ENCODE results near the gene TRAF3IP1.

TRAF3IP1 gene

DNA sequence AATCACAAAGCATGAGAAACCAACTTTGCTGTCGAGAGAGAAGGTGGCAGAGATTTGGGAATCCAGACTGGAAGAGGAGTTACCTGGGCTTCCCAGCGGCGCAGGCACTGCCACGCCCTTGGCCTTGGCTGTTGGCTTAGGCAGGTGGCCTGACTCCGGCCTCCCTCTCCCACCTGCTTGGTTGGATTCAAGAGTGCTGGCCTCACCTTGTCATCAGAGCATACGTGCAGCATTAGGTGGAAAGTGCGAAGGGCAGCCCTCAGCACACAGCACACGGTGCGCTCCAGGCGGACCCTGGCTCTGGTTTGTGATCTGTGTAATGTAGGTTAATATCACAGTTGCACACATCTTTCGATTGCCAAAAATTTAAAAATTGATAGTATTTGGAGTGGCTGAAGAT lies 87.2 kb downstream of the TRAF3IP1 start:
- no peak overlapping the region for H2AFZ ChIP-seq (ENCODE audit: low read depth, low read length)
- no peak overlapping the region for H3K4me3 ChIP-seq (ENCODE audit: low read length)
- no peaks in the 10 kb centered on the region for H3K4me1 ChIP-seq (ENCODE audit: insufficient read depth, low read length)
- no peaks in the 10 kb centered on the region for H3K27me3 ChIP-seq (ENCODE audit: insufficient read depth, low read length)
- H3K9me3 ChIP-seq (ENCODE audit: low read length): no peaks in the 10 kb centered on the region
- no peaks in the 10 kb centered on the region for H3K36me3 ChIP-seq (ENCODE audit: insufficient read depth, low read length)

GRCh38 chr2:238408615-238409340 lies 88.5 kb downstream of the TRAF3IP1 start:
- Histone ChIP-seq H3K36me3 (ENCODE audit: insufficient read depth, low read length) (no peaks in the 10 kb centered on the region), H3K4me3 (ENCODE audit: low read length) (no peak overlapping the region), H3K9me3 (ENCODE audit: low read length) (no peaks in the 10 kb centered on the region), H3K27me3 (ENCODE audit: insufficient read depth, low read length) (no peaks in the 10 kb centered on the region), H2AFZ (ENCODE audit: low read depth, low read length) (no peak overlapping the region), H3K4me1 (ENCODE audit: insufficient read depth, low read length) (no peaks in the 10 kb centered on the region)

- Histone ChIP-seq H3K36me3 (ENCODE audit: insufficient read depth, low read length) (no peaks in the 10 kb centered on the region), H3K27me3 (ENCODE audit: insufficient read depth, low read length) (no peaks in the 10 kb centered on the region), H3K9me3 (ENCODE audit: low read length) (no peaks in the 10 kb centered on the region), H2AFZ (ENCODE audit: low read depth, low read length) (no peak overlapping the region), H3K4me3 (ENCODE audit: low read length) (no peak overlapping the region), H3K4me1 (ENCODE audit: insufficient read depth, low read length) (no peaks in the 10 kb centered on the region)
Measured at GRCh38 chr2:238409341-238410199, 89.3 kb downstream of the TRAF3IP1 start.

- Histone ChIP-seq H2AFZ (ENCODE audit: low read depth, low read length) (no peak overlapping the region), H3K27me3 (ENCODE audit: insufficient read depth, low read length) (no peaks in the 10 kb centered on the region), H3K36me3 (ENCODE audit: insufficient read depth, low read length) (no peaks in the 10 kb centered on the region), H3K4me3 (ENCODE audit: low read length) (no peak overlapping the region), H3K9me3 (ENCODE audit: low read length) (peaks cover 12% of the 10 kb centered on the region), H3K4me1 (ENCODE audit: insufficient read depth, low read length) (no peaks in the 10 kb centered on the region)
Measured at GRCh38 chr2:238412067-238412767, 91.9 kb downstream of the TRAF3IP1 start.

GRCh38 chr2:238413368-238413767 lies 93.0 kb downstream of the TRAF3IP1 start:
- Histone ChIP-seq H3K4me1 (ENCODE audit: insufficient read depth, low read length) (no peaks in the 10 kb centered on the region), H3K27me3 (ENCODE audit: insufficient read depth, low read length) (no peaks in the 10 kb centered on the region), H3K9me3 (ENCODE audit: low read length) (peaks cover 12% of the 10 kb centered on the region), H3K36me3 (ENCODE audit: insufficient read depth, low read length) (no peaks in the 10 kb centered on the region), H3K4me3 (ENCODE audit: low read length) (no peak overlapping the region), H2AFZ (ENCODE audit: low read depth, low read length) (no peak overlapping the region)

GRCh38 chr2:238415036-238415764 lies 94.9 kb downstream of the TRAF3IP1 start:
- no peaks in the 10 kb centered on the region for H3K27me3 ChIP-seq (ENCODE audit: insufficient read depth, low read length)

GRCh38 chr2:238415893-238416292 lies 95.6 kb downstream of the TRAF3IP1 start:
- Histone ChIP-seq H3K36me3 (ENCODE audit: insufficient read depth, low read length) (no peaks in the 10 kb centered on the region), H3K27me3 (ENCODE audit: insufficient read depth, low read length) (no peaks in the 10 kb centered on the region), H3K4me1 (ENCODE audit: insufficient read depth, low read length) (peaks cover 6% of the 10 kb centered on the region), H3K4me3 (ENCODE audit: low read length) (no peak overlapping the region), H3K9me3 (ENCODE audit: low read length) (peaks cover 12% of the 10 kb centered on the region), H2AFZ (ENCODE audit: low read depth, low read length) (no peak overlapping the region)

More at GRCh38 chr2:238415036-238415764, 94.9 kb downstream of the TRAF3IP1 start:
- peaks cover 12% of the 10 kb centered on the region for H3K9me3 ChIP-seq (ENCODE audit: low read length)
- H3K4me1 ChIP-seq (ENCODE audit: insufficient read depth, low read length): no peaks in the 10 kb centered on the region
- no peaks in the 10 kb centered on the region for H3K36me3 ChIP-seq (ENCODE audit: insufficient read depth, low read length)
- no peak overlapping the region for H3K4me3 ChIP-seq (ENCODE audit: low read length)
- H2AFZ ChIP-seq (ENCODE audit: low read depth, low read length): no peak overlapping the region

DNA sequence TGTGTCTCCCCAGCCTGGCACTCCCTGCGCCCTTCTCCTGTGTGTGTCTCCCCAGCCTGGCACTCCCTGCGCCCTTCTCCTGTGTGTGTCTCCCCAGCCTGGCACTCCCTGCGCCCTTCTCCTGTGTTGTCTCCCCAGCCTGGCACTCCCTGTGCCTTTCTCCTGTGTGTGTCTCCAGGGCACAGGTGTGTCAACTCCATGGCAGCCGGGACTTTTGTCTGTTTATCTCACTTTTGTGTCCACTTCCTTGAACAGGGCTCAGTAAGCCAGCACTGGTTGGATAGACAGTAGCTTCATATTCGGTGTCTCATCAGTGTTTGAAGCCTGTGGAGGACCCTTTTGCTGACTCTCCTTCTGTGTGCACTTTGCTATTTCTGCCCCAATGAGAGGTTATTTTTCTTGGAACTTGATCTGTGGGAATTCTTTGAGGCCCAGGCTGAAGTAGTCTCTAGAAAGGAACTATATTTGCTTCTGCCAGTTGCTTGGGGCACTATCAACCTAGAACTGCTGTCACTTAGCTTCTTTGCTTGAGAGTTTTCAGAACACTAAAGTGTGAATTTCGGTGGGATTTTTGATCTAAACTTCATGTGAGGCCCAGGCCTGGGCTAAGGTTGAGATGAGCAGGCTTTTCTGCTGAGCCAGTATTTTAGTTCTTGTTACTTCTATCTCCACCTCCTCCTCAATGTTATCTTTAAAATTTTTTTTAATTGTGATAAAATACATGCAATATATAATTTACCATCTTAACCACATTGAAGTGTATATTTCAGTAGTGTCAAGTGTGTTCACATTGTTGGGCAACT lies 98.1 kb downstream of the TRAF3IP1 start:
- Histone ChIP-seq H3K36me3 (ENCODE audit: insufficient read depth, low read length) (no peaks in the 10 kb centered on the region), H3K9me3 (ENCODE audit: low read length) (peaks cover 12% of the 10 kb centered on the region), H3K4me1 (ENCODE audit: insufficient read depth, low read length) (peaks cover 12% of the 10 kb centered on the region), H2AFZ (ENCODE audit: low read depth, low read length) (no peak overlapping the region), H3K4me3 (ENCODE audit: low read length) (no peak overlapping the region), H3K27me3 (ENCODE audit: insufficient read depth, low read length) (no peaks in the 10 kb centered on the region)

DNA sequence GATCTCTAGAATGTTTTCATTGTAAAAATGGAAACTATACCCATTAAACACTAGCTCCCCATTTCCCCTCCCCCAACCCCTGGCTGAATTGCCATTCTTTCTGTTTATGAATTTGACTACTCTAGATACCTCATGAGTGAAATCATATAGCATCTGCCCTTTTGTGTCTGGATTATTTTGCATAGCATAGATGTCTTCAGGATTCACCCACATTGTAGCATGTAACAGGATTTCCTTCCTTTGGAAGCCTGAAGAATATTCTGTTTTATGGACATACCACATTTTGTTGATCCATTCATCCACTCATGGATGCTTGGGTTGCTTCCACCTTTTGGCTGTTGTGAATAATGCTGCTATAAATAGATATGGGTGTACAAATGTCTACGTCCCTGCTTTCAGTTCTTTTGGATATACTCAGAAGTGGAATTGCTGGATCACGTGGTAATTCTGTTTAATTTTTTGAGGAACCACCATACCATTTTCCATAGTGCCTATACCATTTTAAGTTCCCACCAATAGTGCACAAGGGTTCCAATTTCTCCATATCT lies 98.8 kb downstream of the TRAF3IP1 start:
- Histone ChIP-seq H3K9me3 (ENCODE audit: low read length) (peaks cover 12% of the 10 kb centered on the region), H3K4me3 (ENCODE audit: low read length) (no peak overlapping the region), H3K36me3 (ENCODE audit: insufficient read depth, low read length) (no peaks in the 10 kb centered on the region), H2AFZ (ENCODE audit: low read depth, low read length) (no peak overlapping the region), H3K4me1 (ENCODE audit: insufficient read depth, low read length) (peaks cover 12% of the 10 kb centered on the region), H3K27me3 (ENCODE audit: insufficient read depth, low read length) (no peaks in the 10 kb centered on the region)

- H3K4me3 ChIP-seq (ENCODE audit: low read length): no peak overlapping the region
Measured at GRCh38 chr2:238420442-238420841, 100.1 kb downstream of the TRAF3IP1 start.

DNA sequence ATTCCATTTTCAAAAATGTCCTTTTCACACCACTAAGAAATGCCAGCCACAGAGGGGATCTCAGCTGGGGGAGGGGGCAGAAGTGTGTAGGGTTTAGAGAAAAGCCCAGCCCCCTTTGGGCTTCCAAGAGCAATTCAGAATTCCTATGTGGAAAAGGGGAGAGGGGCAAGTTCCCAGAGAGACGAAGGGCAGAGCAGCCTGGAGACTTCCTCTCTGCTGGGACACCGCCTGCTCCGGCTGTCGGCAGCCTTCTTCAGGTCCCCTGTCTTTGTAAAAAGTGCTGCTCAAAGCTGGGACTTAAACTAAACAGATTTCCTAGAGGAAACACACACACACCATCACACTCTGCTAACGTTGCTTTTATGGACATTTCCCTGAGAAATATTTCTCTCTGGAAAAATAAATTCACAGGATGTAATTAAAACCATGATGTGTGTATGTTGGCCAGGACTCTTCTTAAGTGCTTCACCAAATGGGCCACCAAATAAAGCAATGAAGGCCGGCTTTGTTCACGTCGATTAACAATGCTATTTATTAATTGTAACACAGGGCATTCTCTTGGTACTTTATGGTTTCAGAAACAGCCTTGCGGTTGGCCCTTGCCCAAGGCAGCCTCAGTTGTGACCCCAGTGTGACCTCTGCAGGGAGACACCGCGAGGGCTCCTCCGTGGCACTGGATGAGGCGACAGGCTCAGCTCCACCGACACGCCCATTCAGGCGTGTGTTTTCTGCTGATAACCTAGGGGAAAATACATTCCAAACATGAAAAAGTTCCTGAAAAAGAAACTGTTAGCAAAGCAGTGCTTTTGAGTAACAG lies 100.8 kb downstream of the TRAF3IP1 start:
- Histone ChIP-seq H3K27me3 (ENCODE audit: insufficient read depth, low read length) (no peaks in the 10 kb centered on the region), H3K4me3 (ENCODE audit: low read length) (no peak overlapping the region), H3K36me3 (ENCODE audit: insufficient read depth, low read length) (no peaks in the 10 kb centered on the region), H2AFZ (ENCODE audit: low read depth, low read length) (no peak overlapping the region), H3K4me1 (ENCODE audit: insufficient read depth, low read length) (peaks cover 17% of the 10 kb centered on the region), H3K9me3 (ENCODE audit: low read length) (peaks cover 3% of the 10 kb centered on the region)

More at GRCh38 chr2:238420442-238420841, 100.1 kb downstream of the TRAF3IP1 start:
- Histone ChIP-seq H3K36me3 (ENCODE audit: insufficient read depth, low read length) (no peaks in the 10 kb centered on the region), H3K27me3 (ENCODE audit: insufficient read depth, low read length) (no peaks in the 10 kb centered on the region), H3K4me1 (ENCODE audit: insufficient read depth, low read length) (peaks cover 12% of the 10 kb centered on the region), H3K9me3 (ENCODE audit: low read length) (peaks cover 8% of the 10 kb centered on the region), H2AFZ (ENCODE audit: low read depth, low read length) (no peak overlapping the region)

Data from neuron (in vitro differentiated cells).